C4-2B (cell line): ENCODE data around the gene ITPR2.

ENCODE experiments used
- CTCF ChIP-seq: fragments of 450-650 bp; conservative IDR thresholded peaks from 2 replicates; pipeline ENCODE4 v1.5.1; 2017; ENCODE audit warnings: mild to moderate bottlenecking
- ZFX ChIP-seq: fragments of 450-650 bp; IDR thresholded peaks from 2 replicates; pipeline ENCODE4 v1.6.1; 2017

DNA sequence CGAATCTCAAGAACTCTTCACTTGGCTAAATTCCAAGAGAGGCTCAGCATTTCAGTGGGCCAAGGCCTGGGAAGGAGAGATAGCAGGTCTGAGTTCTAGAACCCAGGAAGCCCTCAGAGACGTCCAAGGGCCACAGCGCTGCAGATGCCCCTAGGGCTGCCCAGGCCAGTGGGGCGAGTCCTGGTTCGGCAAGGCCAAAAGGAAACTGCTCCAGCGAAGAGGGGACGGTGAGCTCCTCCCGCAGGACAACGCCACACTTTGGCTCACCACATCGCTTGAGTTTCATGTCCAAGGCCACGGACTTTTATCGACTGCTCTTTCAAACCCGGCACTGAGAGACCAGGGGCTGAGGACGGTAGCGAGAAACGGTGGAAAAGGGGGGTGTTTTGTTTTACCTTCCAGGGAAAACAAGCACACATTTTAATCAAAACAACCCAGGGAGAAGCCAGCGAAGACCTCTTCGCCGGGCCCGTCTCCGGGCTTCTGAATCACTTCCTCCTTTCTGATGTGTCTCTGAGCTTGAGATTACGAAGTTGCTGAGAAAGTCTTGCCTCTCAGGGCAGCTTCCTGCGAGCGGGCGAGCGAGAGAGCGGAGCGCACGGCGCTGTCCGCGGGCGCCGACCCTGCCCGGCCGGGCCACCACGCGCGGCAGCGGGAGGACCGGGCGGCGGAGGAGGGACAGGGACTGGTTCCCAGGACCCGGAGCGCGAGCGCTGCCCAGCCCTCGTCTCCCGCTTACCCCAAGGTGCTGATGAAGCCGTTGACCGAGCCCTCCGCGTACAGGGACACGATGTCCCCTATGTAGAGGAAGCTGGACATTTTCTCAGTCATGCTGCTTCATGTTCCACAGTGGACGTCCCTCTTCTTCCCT is 808 bp downstream of the ITPR2 start:
- TF ChIP-seq CTCF (no peak), ZFX (0 out of 2 replicates have a peak, but pooled peaks have one; percentile 9)
